ES-I3 (cell line): ENCODE results near the gene RNF144A.

Experiments
- H3K36me3 ChIP-seq: 2 replicates; pipeline ENCODE4 v1.6.1; 2013; ENCODE audit warnings: mild to moderate bottlenecking, low read length, control low read depth, moderate library complexity; ENCODE audit not compliant: insufficient read depth
- H3K4me1 ChIP-seq: 2 replicates; pipeline ENCODE4 v1.6.1; 2013; ENCODE audit warnings: mild to moderate bottlenecking, control low read depth, low read length; ENCODE audit not compliant: insufficient read depth
- H3K9ac ChIP-seq: 2 replicates; pipeline ENCODE4 v1.6.1; 2013; ENCODE audit warnings: low read depth, mild to moderate bottlenecking, low read length, moderate library complexity
- H3K9me3 ChIP-seq: 2 replicates; pipeline ENCODE4 v1.6.1; 2013; ENCODE audit warnings: mild to moderate bottlenecking, low read length, moderate library complexity; ENCODE audit not compliant: control insufficient read depth, insufficient read depth

The RNF144A gene

DNA sequence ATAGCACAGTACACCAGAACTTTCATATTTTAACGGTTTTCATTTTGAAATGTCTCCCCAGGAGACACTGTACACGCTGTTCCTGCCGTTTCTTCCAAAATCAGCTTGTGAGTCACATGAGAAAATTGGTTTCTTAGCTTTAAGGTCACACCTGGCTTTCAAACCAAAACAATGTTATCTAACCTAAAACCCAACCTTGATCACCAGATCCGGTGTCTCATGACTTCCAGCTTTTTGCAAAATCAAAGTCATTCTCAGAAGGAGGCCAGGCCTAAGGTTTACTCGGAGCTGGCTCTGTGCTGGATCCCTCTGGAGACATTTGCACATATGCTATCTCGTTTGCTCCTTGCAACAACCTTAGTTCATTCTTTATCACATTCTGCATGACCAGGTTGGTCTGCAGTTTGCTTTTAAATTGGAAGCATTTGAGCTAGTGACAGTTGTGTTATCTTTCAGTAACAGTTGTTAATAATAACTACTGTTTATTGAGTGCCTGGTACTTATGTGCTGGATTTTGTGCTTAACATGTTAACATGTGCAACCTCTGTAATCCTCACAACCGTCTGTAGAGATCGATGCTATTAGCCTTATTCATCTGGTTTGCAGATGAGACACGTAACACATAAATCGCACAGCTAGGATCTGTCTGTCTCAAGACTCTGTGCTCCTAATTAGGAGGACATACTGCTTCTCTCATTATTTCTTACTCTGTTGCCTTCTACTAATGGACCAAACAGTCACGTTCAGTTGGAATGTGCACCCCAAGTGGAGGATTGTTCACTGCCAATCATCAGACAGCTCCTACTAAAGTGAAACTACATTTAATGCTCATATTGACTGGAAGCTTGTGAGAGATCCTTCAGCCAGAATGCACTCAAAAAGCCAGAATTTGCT lies 105.5 kb downstream of the RNF144A start:
- peaks cover 3% of the 10 kb centered on the region; the same call in 1 of the 2 replicates for H3K36me3 ChIP-seq
- no peak overlapping the region for H3K9ac ChIP-seq
- no peaks in the 10 kb centered on the region for H3K9me3 ChIP-seq
- H3K4me1 ChIP-seq, result no peaks in the 10 kb centered on the region

DNA sequence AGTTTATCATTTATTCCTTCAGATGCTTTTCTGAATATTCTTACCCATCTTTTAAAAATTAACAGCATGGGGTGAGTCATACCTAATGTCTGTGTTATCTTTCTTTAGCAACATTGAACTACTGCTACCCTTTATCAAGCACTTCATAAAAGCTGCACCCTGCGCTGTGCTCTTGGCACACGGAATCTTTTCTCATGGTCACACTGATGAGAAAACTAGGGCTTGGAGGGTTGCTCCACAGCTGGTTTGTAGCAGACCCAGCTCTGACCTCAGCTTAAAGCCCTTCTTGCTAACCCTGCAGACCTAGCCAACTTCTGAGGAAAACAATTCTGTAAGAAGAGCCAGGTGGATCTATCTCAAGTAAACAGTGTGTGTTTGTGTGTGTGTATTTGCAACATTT lies 106.3 kb downstream of the RNF144A start:
- Histone ChIP-seq H3K4me1 (no peaks in the 10 kb centered on the region), H3K36me3 (peaks cover 3% of the 10 kb centered on the region; the same call in 1 of the 2 replicates), H3K9me3 (no peaks in the 10 kb centered on the region), H3K9ac (no peak overlapping the region)

DNA sequence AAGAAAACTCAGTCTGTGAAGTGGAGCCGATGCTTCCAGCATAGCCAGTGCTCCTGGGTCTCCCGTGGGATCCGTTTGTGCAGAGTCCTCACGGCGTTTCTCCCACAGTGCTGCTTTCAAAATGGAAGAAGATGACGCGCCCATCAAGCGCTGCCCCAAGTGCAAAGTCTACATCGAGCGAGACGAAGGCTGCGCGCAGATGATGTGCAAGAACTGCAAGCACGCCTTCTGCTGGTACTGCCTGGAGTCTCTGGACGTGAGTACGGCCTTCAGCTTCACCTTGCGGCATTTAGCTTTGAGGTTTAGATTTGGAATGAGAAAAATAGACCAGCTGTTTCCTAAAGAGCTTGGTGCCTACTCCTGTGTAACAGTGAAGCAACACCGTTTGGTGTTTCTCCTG lies 107.0 kb downstream of the RNF144A start:
- Histone ChIP-seq H3K4me1 (no peaks in the 10 kb centered on the region), H3K36me3 (peaks cover 3% of the 10 kb centered on the region; the same call in 1 of the 2 replicates), H3K9ac (no peak overlapping the region), H3K9me3 (no peaks in the 10 kb centered on the region)

- Histone ChIP-seq H3K9me3 (no peaks in the 10 kb centered on the region), H3K4me1 (no peaks in the 10 kb centered on the region), H3K36me3 (no peaks in the 10 kb centered on the region; the same call in 1 of the 2 replicates), H3K9ac (no peak overlapping the region)
Observed at GRCh38 chr2:7025082-7025481, 107.9 kb downstream of the RNF144A start.

DNA sequence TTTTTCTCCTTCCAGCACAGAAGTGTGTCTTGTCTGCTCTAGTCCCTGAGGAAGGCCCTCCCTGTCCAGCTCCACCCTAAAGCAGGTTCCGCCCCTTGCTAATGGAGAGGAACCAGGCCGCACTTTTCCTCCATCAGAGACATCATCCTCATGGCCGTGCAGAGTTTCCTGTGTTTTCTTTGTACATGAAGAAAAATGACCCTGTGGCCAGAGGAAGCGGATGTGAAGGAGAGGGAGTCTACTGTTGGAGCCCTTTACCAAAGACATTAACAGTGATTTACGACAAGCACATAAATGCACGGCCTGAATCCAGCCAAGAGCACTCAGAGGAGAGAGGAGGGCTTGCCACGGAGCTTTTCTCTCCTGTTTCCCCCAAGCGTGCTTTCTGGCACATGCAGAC lies 109.5 kb downstream of the RNF144A start:
- no peak overlapping the region for H3K9ac ChIP-seq
- no peaks in the 10 kb centered on the region for H3K4me1 ChIP-seq
- no peaks in the 10 kb centered on the region; the same call in 1 of the 2 replicates for H3K36me3 ChIP-seq
- H3K9me3 ChIP-seq, result no peaks in the 10 kb centered on the region

DNA sequence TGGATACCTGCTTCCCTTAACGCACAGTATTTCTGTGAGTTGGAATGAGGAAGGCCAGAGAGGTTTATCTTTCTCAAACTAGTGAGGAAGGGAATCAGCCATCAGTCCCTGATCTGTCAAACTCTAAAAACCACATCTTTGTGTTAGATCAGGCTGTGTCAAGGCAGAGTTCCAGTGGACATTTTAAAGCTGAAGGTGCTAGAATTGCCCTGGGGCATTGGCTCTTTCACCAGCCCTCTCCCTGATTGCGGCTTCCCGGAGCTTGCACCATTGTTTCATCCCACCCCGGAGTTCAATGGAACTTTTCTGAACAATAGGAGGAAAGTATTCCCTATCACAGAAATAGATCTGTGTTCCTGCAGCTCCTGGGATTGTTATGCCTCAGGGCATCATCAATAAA lies 110.2 kb downstream of the RNF144A start:
- no peaks in the 10 kb centered on the region for H3K4me1 ChIP-seq
- no peak overlapping the region for H3K9ac ChIP-seq
- no peaks in the 10 kb centered on the region; the same call in 1 of the 2 replicates for H3K36me3 ChIP-seq
- H3K9me3 ChIP-seq, result no peaks in the 10 kb centered on the region

- Histone ChIP-seq H3K4me1 (no peaks in the 10 kb centered on the region), H3K9ac (no peak overlapping the region), H3K9me3 (no peaks in the 10 kb centered on the region), H3K36me3 (no peaks in the 10 kb centered on the region; the same call in 1 of the 2 replicates)
Observed at GRCh38 chr2:7027956-7028655, 110.9 kb downstream of the RNF144A start.

DNA sequence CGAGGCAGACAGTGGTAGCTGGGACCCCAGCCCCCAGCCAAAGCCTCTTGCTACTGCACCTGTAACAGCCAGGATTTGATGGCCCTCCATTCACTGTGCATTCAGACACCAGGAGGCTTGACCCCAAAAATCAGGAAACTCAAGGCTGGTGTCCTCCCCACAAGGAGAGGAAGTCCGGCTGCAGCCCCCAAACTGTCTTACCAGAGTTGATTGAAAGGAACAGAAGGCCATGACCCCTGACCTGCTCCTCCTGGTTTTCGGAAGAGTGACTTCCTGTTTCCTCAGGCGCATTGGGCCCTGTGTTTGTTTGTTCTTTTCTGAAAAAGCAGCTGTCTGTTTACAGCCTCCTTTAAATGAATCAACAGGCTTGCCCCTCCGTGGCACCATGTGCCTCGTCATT lies 111.6 kb downstream of the RNF144A start:
- Histone ChIP-seq H3K9ac (no peak overlapping the region), H3K4me1 (no peaks in the 10 kb centered on the region)

GRCh38 chr2:7029291-7030059 lies 112.3 kb downstream of the RNF144A start:
- H3K9me3 ChIP-seq, result no peaks in the 10 kb centered on the region
- H3K9ac ChIP-seq, result no peak overlapping the region
- no peaks in the 10 kb centered on the region for H3K4me1 ChIP-seq
- H3K36me3 ChIP-seq, result no peaks in the 10 kb centered on the region

More for the DNA sequence above, 111.6 kb downstream of the RNF144A start:
- Histone ChIP-seq H3K36me3 (no peaks in the 10 kb centered on the region; the same call in 1 of the 2 replicates), H3K9me3 (no peaks in the 10 kb centered on the region)

GRCh38 chr2:7030810-7031209 lies 113.6 kb downstream of the RNF144A start:
- Histone ChIP-seq H3K9ac (no peak overlapping the region), H3K9me3 (no peaks in the 10 kb centered on the region), H3K36me3 (no peaks in the 10 kb centered on the region), H3K4me1 (no peaks in the 10 kb centered on the region)

DNA sequence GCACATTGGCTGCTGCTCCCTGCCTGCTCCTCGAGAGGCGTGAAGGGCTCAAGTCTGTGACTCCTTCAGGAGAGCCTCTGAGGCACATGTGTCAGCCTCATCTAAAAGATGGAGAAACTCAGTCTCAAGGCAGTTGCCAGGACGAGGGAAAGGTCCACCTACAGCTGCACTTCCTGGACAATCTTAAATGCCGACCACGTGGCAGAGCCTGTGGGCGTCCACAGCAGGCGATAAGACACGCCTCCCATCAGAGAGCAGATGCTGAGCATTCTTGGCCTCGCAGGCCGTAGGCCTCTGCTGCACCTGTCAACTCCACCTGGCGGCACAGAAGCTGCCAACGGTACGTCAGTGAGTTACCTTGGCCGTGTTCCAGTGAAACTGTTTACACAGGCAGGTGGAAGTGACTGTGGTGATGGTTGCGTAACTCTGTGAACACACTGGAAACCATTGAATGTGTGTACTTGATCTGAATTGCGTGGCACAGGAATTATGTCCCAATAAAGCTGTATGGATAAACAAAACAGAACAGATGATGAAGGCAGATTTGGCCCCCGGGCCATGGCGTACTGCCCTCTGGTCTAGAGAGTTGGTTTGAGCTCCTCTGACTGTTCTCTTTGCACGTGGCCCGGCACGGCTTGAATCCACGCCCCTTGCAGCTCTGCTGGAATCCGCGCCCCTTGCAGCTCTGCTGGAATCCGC lies 114.5 kb downstream of the RNF144A start:
- Histone ChIP-seq H3K4me1 (no peaks in the 10 kb centered on the region), H3K36me3 (no peaks in the 10 kb centered on the region), H3K9me3 (no peaks in the 10 kb centered on the region), H3K9ac (no peak overlapping the region)

DNA sequence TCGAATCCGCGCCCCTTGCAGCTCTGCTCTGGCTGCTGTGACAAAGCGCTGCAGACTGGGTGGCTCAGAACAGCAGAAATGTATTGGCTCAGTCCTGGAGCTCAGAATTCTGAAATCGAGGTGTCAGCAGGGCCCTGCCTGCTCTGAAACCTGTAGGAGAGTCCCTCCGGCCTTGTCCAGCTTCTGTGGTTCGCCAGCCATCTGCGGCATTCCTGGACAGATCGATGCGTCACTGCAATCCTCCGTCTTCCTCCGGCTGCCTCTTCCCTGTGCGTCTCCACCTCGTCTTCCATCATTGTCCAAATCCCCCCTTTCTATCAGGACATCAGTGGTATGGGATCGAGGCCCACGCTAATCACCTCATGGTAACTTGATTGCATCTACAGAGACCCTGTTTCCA lies 115.2 kb downstream of the RNF144A start:
- H3K9ac ChIP-seq, result no peak overlapping the region
- no peaks in the 10 kb centered on the region for H3K4me1 ChIP-seq
- H3K9me3 ChIP-seq, result no peaks in the 10 kb centered on the region
- no peaks in the 10 kb centered on the region for H3K36me3 ChIP-seq

DNA sequence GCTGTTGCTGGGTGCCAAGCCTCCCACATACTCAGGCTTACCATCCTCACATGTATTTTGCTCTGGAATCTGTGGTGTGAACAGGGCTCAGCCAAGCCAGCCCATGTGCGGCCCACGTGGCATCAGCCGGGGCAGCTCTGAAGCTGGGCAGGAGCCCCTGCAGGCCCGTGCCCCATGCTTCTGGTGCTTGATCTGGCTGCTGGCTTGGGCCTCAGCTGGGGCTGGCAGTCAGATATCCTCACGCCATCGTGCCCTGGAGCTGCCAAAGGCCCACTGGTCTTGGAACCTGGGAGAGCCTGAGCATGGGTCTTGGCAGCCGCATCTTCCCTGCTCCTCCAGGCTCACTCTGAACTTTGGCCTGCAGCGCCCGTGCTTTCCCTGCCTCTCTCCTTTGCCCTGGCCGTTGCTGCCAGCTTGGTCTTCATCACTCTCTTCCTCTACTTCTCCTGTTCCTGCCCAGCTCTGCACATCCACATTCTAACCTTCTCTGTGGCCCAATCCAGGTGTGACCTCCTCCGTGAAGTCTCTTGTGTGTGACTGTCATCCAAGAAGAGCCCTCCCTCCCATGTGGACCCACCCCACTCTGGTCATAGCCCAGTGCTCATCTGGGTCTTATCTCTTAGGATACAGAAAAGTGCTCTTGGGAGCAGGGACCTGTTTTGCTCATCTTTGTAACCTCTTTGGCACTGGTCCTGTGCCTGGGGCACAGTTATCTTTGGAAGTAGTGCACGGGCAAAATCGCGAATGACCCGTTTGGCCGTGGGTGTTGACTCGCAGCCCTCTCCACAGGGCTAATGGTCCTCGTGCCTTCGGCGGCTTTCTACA lies 116.1 kb downstream of the RNF144A start:
- Histone ChIP-seq H3K9ac (no peak overlapping the region), H3K4me1 (no peaks in the 10 kb centered on the region), H3K9me3 (no peaks in the 10 kb centered on the region), H3K36me3 (no peaks in the 10 kb centered on the region)
